Omental fat pad (tissue), 4 donors: ENCODE results near the gene KCNQ1. TPM values are rescaled to one million over a fixed set of nuclear protein-coding genes. Genes with fewer than 3 reads are reported as not detected.

Source experiments
- ATAC-seq: fragments of 150-250 bp; one replicate; pipeline ENCODE4 v1.9.1; 2016; ENCODE audit warnings: mild to moderate bottlenecking, moderate library complexity; ENCODE audit not compliant: low FRiP score
- DNase-seq: peaks from one replicate; pipeline ENCODE4 v3.0.0-alpha.2; 2019; ENCODE audit warnings: low spot score
- CTCF ChIP-seq, 3 donors: fragments of 450-650 bp; IDR thresholded peaks; one replicate each; pipeline ENCODE4 v1.5.1; 2016 to 2017; ENCODE audit warnings: antibody characterized with exemption in 3 of 3, mild to moderate bottlenecking in 3 of 3, moderate library complexity in 2 of 3
- total RNA-seq, 4 donors: library from RNA; depleted of rRNA; stranded (reverse); fragments of >200 nt; gene quantifications; one replicate each; pipeline ENCODE4 v1.1.0, GENCODE V29; 2016

Gene KCNQ1
- total RNA-seq, 4 donors from 2014 or later, result 4.5 to 5.9 (median 5.2) TPM

GRCh38 chr11:2701898-2702434, 257.2 kb downstream of the KCNQ1 start:
- no peak for TF ChIP-seq CTCF (IDR thresholded peaks at IDR 0.05)
- DNase-seq (no peak), ATAC-seq (no peak)

DNA sequence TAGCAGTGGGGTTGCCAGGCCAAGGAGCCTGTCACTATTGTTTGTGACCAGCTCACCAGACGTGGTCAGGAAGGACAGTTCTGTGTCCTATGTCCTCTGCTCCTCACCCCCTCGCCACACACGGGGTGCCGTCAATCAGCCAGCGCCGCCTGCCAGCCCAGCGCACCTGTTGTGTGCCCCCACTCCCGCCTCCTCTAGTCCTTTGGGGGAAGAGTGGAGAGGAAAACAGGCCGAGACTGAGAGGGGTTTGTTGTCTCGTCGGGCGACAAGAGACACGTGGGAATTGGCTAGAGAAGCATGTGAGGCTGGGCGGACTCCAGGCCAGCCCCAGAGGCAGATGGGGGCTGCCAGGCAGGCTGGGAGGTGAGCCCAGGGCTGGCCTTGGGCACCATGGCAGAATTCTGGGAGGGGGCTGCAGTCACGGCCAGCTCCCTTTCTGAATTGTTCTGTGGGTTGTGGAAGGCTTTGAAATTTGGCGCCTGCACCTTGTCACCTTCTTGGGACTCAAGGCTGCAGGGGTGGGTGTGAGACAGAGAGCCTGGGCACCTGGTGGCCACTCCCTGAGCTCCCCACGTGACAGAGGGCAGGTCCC, 258.1 kb downstream of the KCNQ1 start:
- no peak for TF ChIP-seq CTCF (IDR thresholded peaks at IDR 0.05)
- no peak for DNase-seq
- no peak for ATAC-seq

- ATAC-seq, result no peak
- no peak for TF ChIP-seq CTCF (IDR thresholded peaks at IDR 0.05)
- DNase-seq, result no peak
Measured at GRCh38 chr11:2703363-2704141, 258.7 kb downstream of the KCNQ1 start.

- ATAC-seq (no peak), DNase-seq (no peak)
- no peak for TF ChIP-seq CTCF (IDR thresholded peaks at IDR 0.05)
Measured at GRCh38 chr11:2704356-2704755, 259.5 kb downstream of the KCNQ1 start.

DNA sequence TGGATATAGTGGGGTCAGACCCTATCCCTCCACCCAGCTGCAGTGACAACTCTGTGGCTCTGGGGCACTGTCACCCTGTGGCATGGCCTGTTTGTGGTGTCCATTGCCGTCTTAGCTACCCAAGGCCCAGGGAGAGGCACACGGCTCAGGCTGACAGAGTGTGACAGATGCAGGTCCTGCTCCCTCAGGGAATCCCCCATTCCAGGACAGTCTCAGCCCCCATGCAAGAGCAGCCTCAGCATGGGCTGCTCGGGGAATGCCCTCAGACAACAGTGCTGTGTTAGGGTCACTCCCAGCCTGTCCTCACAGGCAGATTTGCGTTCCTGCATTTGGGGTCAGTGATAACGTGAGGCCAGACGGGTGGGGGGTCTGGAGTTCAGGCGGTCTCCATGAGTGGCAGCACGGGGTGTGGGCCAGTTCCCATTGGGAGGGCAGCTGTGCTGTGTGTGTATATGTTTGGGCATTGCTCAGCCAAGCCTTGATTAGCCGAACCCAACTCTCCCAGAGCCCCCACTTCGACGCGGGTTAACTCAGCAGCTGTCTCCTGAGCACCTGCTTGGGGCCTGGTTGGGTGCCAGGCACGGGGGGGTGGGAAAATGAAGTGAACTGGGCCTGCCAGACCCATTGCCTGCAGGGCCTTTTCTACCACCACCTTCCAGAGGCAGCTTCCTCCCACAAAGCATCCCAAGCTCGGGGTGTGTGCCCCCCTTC, 260.2 kb downstream of the KCNQ1 start:
- no peak for DNase-seq
- ATAC-seq, result no peak
- TF ChIP-seq CTCF (IDR thresholded peaks at IDR 0.05), result no peak

DNA sequence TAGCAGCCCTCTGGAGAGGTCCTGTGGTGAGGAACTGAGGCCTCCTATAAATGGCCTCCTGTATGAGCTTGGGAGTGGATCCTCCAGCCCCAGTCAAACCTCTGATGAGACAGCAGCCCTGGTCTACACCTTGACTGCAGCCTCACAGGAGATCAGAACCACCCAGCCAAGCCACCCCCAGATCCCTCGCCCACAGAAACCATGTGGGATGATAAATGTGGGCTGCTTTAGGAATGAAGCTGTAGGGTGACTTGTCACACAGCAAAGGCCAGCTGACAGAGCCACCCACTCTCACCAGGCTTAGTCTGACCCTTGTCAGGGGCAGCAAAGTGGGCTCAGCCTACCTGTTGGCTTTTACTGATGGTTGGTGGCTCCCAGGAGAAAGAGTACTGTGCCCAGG, 261.5 kb downstream of the KCNQ1 start:
- ATAC-seq (no peak), DNase-seq (no peak)
- no peak for TF ChIP-seq CTCF (IDR thresholded peaks at IDR 0.05)
